Gastrocnemius medialis (tissue), 4 donors: ENCODE results near the gene FBXL7.

Source experiments
- CTCF ChIP-seq, 5 experiments: fragments of 450-650 bp in 3 of 5; fragments of 200-600 bp in 2 of 5; sonication (generic) in 2 of 5; IDR thresholded peaks in 4 of 5; conservative IDR thresholded peaks in 1 of 5; 1 replicate in 4 of 5; 2 replicates in 1 of 5; pipeline ENCODE4 v1.5.1; 2016 to 2019; ENCODE audit warnings: antibody characterized with exemption in 5 of 5, mild to moderate bottlenecking in 3 of 5, moderate library complexity in 3 of 5
- POLR2A ChIP-seq, 2 donors: fragments of 450-650 bp; IDR thresholded peaks; one replicate each; pipeline ENCODE4 v1.6.1; 2017; ENCODE audit warnings: antibody characterized with exemption in 2 of 2, mild to moderate bottlenecking in 2 of 2, moderate library complexity in 2 of 2

DNA sequence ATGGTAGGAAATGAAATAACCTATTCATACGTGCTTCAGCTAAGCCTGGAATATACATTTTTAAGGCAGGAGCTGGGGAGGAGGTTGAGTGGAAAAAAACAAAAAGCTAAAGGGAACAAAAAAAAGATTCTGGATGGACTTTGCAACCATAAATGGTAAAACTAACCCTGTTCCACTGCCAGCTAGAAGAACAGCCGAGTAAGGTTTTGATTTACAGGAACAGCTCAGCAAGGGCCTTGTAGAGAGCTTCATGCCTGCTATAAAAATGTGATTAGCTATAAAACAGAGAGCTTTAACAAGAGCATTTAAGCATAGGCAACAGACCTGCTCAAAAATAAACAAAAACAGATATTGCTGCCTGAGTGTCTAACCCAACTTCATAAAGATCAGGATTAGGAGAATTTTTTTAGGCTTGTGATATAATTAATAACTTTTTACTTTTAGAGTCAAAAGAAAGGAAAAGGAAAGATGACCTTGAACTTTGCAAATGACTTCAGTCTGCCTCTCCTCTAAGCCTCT, 194.8 kb downstream of the FBXL7 start:
- TF ChIP-seq CTCF (IDR thresholded peaks at IDR 0.05 in 4 of 5, conservative IDR thresholded peaks at IDR 0.05 in 1 of 5): no peak
- no peak for TF ChIP-seq POLR2A (IDR thresholded peaks at IDR 0.05)
